GM20000 (cell line): ENCODE results near the gene HEXIM1.

ENCODE experiments used
- DNase-seq: peaks from one replicate; pipeline ENCODE4 v3.0.0; 2012; ENCODE audit warnings: low spot score
- CTCF ChIP-seq: IDR thresholded peaks from 2 replicates; pipeline ENCODE4 v1.5.1; 2012; ENCODE audit warnings: mild to moderate bottlenecking, control low read depth; ENCODE audit errors: extremely low read depth, missing control alignments

HEXIM1 gene

GRCh38 chr17:45172232-45172540, 23.9 kb downstream of the HEXIM1 start:
- TF ChIP-seq CTCF, result no peak
- DNase-seq, result no peak

- no peak for TF ChIP-seq CTCF
- peak; percentile 56 for DNase-seq
Observed at GRCh38 chr17:45172541-45173286, 24.4 kb downstream of the HEXIM1 start.

GRCh38 chr17:45175759-45176115, 27.5 kb downstream of the HEXIM1 start:
- DNase-seq, result no peak
- TF ChIP-seq CTCF, result no peak

- no peak for DNase-seq
- TF ChIP-seq CTCF, result no peak
Observed at GRCh38 chr17:45177563-45177962, 29.3 kb downstream of the HEXIM1 start.

GRCh38 chr17:45184144-45184543, 35.9 kb downstream of the HEXIM1 start:
- DNase-seq, result no peak
- TF ChIP-seq CTCF, result no peak

- DNase-seq, result no peak
- TF ChIP-seq CTCF, result no peak
Observed at GRCh38 chr17:45186801-45187354, 38.6 kb downstream of the HEXIM1 start.

- no peak for DNase-seq
- no peak for TF ChIP-seq CTCF
Observed at GRCh38 chr17:45189009-45189408, 40.7 kb downstream of the HEXIM1 start.
